ENCODE measurements around the gene LYL1. TPM values are rescaled to one million over a fixed set of nuclear protein-coding genes. Genes with fewer than 3 reads are reported as not detected.
A peak's percentile ranks its signal among the peaks of the same experiment; 100 is the strongest.

LYL1 gene
- total and polyA plus RNA-seq, 9 of the 15 experiments (the other 6 are each of a cell fraction or from before 2014, with no cell fraction given) = 1.3 to 266 (median 34.0) TPM

- TF ChIP-seq ATF6 (CRISPR knock-in tag; IDR thresholded peaks at IDR 0.05) = no peak
- no peak for TF ChIP-seq ZNF609 (CRISPR knock-in tag; IDR thresholded peaks at IDR 0.05; ENCODE audit: borderline replicate concordance)
- 0 out of 4 replicates have a peak, but pooled peaks of 1 of the 2 experiments have one; percentile 51 for TF ChIP-seq ARNT (IDR thresholded peaks at IDR 0.05)
- 0 out of 2 replicates have a peak, but pooled peaks have one; percentile 21 for TF ChIP-seq SMARCA4 (IDR thresholded peaks at IDR 0.05)
- no peak for TF ChIP-seq THAP12 (CRISPR knock-in tag; IDR thresholded peaks at IDR 0.05)
- no peak for TF ChIP-seq ZBTB34 (CRISPR knock-in tag; IDR thresholded peaks at IDR 0.05)
- TF ChIP-seq POLR2G (IDR thresholded peaks at IDR 0.05; ENCODE audit: low read depth, low read length) = no peak
- TF ChIP-seq ZNF79 (CRISPR knock-in tag; IDR thresholded peaks at IDR 0.05; ENCODE audit: low read depth) = no peak
- TF ChIP-seq HDAC8 (tag; IDR thresholded peaks at IDR 0.05) = no peak
- no peak for TF ChIP-seq GATA2 (CRISPR knock-in tag; IDR thresholded peaks at IDR 0.05)
- TF ChIP-seq PHTF2 (CRISPR knock-in tag; IDR thresholded peaks at IDR 0.05) = no peak
- peak; percentile 2; the same call in 1 of the 2 replicates for TF ChIP-seq HIVEP1 (CRISPR knock-in tag; IDR thresholded peaks at IDR 0.05)
- no peak for TF ChIP-seq RAD21 (CRISPR knock-in tag; conservative IDR thresholded peaks at IDR 0.05 in 1 of 2, IDR thresholded peaks at IDR 0.05 in 1 of 2)
- no peak for TF ChIP-seq ZNF699 (CRISPR knock-in tag; IDR thresholded peaks at IDR 0.05; ENCODE audit: insufficient replicate concordance)
- peak; percentile 82 for TF ChIP-seq CEBPB (tag; IDR thresholded peaks at IDR 0.05)
- no peak for TF ChIP-seq XRCC3 (IDR thresholded peaks at IDR 0.05)
These were observed 1.1 kb upstream of the LYL1 start (continued) for GRCh38 chr19:13103581-13104359.

All from K562 (cell line).